H1 (cell line): Measurements from ENCODE around the gene DYNC1I1. TPM values are rescaled to one million over a fixed set of nuclear protein-coding genes. Genes with fewer than 3 reads are reported as not detected.

ENCODE experiments used
- EZH2 ChIP-seq: fragments of 200-600 bp; sonication (generic); IDR thresholded peaks from 2 replicates; pipeline ENCODE4 v1.7.1; 2012; ENCODE audit warnings: low read depth, mild to moderate bottlenecking, moderate library complexity, low read length, inconsistent platforms; ENCODE audit not compliant: severe bottlenecking
- USF2 ChIP-seq: IDR thresholded peaks from 2 replicates; pipeline ENCODE4 v1.6.1; 2011; ENCODE audit warnings: low read length, improper control_type of control experiment
- polyA plus RNA-seq, 7 experiments: library from polyadenylated mRNA; depleted of rRNA in 3 of 7; stranded (reverse) in 5 of 7; unstranded in 2 of 7; fragments of >200 nt in 5 of 7; fragments of 200-250 nt in 2 of 7; gene quantifications; 1 replicate in 5 of 7; 2 replicates in 1 of 7; 4 replicates in 1 of 7; pipeline versions ENCODE4 v1.2.1 to v1.2.3, GENCODE V29; 2011 to 2013; ENCODE audit warnings: missing spikeins in 2 of 7, mixed read lengths in 2 of 7
- total RNA-seq: library from RNA; stranded (reverse); fragmentation: NEBNext Ultra II Directional; extraction: Animal tissue kit (Norgen Biotek cat#: 25700); gene quantifications from 2 replicates; pipeline ENCODE4 v1.2.1, GENCODE V29; 2021

The DYNC1I1 gene
- total and polyA plus RNA-seq, 2 of the 8 experiments (the other 6 are each of a cell fraction or from before 2014, with no cell fraction given), result 0.45 to 0.58 TPM

GRCh38 chr7:95904099-95904498, 131.7 kb downstream of the DYNC1I1 start (continued):
- no peak for TF ChIP-seq USF2
- no peak for TF ChIP-seq EZH2
